NB4 (cell line): ENCODE results near the gene RXRA.
"Not testable (repeated sequence)": the region's sequence is repeated elsewhere in the genome, so short reads cannot be mapped to it uniquely, and the experiment has no call there.

Experiments
- DNase-seq: peaks from one replicate; pipeline ENCODE4 v3.0.0; 2010; ENCODE audit warnings: low read depth
- H3K4me3 ChIP-seq: one replicate; pipeline ENCODE4 v1.5.1; 2011; ENCODE audit warnings: mild to moderate bottlenecking, low read depth, low read length, moderate library complexity
- MYC ChIP-seq: IDR thresholded peaks from 2 replicates; pipeline ENCODE4 v1.6.1; 2011; ENCODE audit warnings: low read depth, low read length
- POLR2A ChIP-seq: IDR thresholded peaks from 2 replicates; pipeline ENCODE4 v1.6.1; 2011; ENCODE audit warnings: mild to moderate bottlenecking; ENCODE audit not compliant: insufficient read length; ENCODE audit errors: extremely low read depth
- TF ChIP-seq, protein P1 (sequence below): IDR thresholded peaks from one replicate; pipeline ENCODE4 v1.5.1; 2012; ENCODE audit warnings: low read depth, low read length
- TF ChIP-seq, protein P2 (sequence below): IDR thresholded peaks from 2 replicates; pipeline ENCODE4 v1.6.1; 2011; ENCODE audit warnings: low read depth, low read length

Gene RXRA

DNA sequence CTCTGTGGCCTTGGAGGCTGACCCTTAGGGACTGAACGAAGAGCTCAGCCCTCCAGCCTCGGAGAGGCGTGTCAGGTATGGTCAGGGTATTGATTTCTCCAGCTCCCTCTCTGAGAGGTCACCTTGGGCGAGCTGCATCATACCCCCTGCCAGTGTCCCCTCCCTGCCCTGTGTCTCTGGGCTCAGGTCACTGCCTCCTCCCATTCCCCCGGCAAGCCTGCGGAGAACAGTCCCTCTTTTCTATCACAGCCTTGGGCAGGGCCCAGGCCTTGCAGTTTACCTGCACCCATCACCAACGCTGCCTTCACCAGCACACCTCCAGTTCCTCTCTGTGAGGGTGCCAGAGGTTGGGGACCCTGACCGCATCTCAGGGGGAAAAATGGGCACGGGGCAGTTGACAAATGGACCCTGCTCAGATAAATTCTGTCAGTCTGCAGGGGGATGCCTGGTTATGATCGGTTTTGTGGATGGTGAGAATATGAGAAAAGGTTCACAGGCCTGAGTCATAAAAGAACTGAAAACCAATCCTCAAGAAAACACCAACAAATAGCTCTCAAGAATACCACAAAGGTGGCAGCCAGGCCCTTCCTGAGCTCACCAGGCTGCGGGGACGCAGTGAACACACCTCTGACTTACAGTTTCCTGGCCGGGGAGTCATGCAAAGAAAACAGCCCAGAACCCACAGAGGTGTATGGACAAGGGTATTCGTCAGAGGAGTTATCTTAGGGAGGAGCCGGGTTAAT lies 24.7 kb upstream of the RXRA start:
- TF ChIP-seq POLR2A: no peak
- no peak overlapping the region for H3K4me3 ChIP-seq
- DNase-seq: no peak

DNA sequence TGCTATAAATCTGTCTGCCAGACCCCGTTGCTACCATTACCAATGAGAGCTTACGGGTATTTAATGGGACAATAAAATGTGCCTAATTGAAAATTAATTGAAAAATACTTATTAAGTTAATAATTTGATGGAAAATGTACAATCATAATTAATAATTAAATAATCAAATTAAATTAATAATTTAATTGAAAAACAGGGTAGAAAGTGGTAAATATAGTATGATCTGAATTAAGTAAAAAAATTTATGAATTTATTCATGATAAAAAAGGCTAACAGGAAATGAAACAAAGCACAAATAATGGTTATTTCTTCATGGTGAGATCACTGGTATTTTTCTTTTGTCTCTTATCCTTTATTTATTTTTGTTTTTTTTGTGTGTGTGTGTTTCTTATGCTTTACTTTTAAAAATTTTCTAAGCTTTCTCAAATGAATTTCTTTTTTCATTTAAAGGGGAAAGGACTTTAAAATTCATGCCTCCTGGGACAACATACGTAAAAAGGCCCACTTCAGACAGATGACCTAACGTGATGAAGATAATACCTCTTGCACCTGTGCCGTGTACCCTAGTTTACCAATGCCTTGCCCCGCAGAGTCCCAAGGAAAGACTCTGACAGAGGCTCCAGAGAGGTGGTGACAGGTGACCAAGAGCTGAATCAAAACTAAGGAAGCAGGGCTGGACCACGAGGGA lies 24.0 kb upstream of the RXRA start:
- no peak for TF ChIP-seq MYC
- TF ChIP-seq, protein P1, sequence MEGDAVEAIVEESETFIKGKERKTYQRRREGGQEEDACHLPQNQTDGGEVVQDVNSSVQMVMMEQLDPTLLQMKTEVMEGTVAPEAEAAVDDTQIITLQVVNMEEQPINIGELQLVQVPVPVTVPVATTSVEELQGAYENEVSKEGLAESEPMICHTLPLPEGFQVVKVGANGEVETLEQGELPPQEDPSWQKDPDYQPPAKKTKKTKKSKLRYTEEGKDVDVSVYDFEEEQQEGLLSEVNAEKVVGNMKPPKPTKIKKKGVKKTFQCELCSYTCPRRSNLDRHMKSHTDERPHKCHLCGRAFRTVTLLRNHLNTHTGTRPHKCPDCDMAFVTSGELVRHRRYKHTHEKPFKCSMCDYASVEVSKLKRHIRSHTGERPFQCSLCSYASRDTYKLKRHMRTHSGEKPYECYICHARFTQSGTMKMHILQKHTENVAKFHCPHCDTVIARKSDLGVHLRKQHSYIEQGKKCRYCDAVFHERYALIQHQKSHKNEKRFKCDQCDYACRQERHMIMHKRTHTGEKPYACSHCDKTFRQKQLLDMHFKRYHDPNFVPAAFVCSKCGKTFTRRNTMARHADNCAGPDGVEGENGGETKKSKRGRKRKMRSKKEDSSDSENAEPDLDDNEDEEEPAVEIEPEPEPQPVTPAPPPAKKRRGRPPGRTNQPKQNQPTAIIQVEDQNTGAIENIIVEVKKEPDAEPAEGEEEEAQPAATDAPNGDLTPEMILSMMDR: no peak
- no peak for TF ChIP-seq POLR2A
- TF ChIP-seq, protein P2, sequence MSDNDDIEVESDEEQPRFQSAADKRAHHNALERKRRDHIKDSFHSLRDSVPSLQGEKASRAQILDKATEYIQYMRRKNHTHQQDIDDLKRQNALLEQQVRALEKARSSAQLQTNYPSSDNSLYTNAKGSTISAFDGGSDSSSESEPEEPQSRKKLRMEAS: no peak
- H3K4me3 ChIP-seq: no peak overlapping the region
- DNase-seq: no peak

DNA sequence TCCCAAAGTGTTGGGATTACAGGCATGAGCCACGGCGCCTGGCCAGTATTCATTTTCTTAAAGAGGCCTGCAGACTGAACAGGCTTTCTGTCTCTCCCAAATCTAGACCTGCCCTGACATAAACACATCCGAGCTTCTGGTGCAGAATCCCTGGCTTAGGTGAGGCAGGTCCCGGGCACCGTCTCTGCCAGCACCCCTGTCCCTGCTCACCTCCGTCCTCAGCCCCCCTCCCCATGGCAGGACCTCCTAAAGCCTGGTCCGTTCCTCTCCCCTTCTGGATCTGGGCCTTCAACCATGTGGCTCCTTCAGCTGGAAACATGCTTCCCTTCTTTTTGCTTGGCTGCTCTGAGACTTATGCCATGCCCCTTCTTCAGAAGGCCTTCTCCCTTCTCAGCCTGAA lies 22.7 kb upstream of the RXRA start:
- H3K4me3 ChIP-seq: no peak overlapping the region
- TF ChIP-seq POLR2A (no peak), MYC (no peak)
- TF ChIP-seq, protein P2: no peak
- TF ChIP-seq, protein P1: no peak
- no peak for DNase-seq

DNA sequence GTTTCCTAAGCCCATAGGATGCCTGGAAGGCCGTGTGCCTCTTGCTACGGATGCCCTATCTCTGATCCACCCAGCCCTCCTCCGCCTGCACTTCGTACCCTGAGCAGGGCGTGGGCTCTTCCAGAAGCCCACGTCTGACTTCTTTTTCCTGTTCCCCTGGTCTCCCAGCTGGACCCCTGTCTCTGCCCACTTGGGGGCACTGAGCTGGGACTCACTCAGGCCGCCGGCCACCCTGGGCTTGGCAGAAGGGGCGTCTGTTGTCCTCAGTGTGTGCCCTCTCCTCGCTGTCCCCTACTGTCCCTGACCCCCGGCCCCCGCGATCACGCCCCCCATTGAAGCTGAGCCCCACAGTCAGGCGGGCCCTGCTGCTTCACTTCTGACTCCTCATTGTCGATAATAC lies 22.0 kb upstream of the RXRA start:
- DNase-seq: no peak
- H3K4me3 ChIP-seq: no peak overlapping the region
- TF ChIP-seq POLR2A (no peak), MYC (no peak)
- TF ChIP-seq, protein P2: no peak
- TF ChIP-seq, protein P1: no peak

DNA sequence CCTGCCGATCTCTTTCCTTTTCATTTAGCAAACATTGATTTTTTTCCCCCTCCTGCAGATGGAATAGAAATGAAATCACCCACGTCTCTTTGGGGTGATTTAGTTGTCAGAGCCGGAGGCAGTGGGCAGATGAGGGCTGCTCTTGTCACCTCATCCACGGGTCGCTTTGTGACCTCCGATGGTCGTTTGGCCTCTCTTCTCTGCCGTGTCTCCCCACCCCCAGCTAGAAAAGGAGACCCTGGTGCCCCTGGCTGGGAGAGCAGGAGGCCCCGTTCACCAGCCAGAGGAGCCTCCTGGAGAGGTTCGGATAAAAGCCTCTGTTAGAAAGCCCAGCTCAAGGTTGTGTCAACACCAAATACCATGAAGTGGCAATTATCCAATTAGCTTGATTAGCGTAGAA lies 21.6 kb upstream of the RXRA start:
- TF ChIP-seq, protein P2: no peak
- TF ChIP-seq, protein P1: no peak
- TF ChIP-seq MYC (no peak), POLR2A (no peak)
- DNase-seq: no peak
- H3K4me3 ChIP-seq: no peak overlapping the region

DNA sequence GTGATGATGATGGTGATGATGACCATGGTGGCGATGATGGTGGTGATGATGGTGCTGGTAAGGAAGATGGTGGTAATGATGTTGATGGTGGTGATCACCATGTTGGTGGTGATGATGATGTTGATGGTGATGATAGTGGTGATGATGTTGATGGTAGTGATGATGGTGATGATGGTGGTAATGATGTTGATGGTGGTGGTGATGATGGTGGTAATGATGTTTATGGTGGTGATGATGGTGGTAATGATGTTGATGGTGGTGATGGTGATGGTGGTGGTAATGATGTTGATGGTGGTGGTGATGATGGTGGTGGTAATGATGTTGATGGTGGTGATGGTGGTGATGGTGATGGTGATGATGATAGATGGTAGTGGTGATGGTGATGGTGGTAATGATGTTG lies 20.7 kb upstream of the RXRA start:
- TF ChIP-seq, protein P2: no peak
- TF ChIP-seq POLR2A (no peak), MYC (no peak)
- TF ChIP-seq, protein P1: no peak
- DNase-seq: no peak

DNA sequence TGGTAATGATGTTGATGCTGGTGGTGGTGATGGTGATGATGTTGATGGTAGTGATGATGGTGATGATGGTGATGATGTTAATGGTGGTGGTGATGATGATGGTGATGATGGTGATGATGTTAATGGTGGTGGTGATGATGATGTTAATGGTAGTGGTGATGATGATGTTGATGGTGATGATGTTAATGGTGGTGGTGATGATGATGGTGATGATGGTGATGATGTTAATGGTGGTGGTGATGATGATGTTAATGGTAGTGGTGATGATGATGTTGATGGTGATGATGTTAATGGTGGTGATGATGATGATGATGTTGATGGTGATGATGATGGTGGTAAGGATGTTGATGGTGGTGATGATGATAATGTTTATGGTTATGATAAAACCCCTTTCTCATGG lies 20.2 kb upstream of the RXRA start:
- not testable (repeated sequence) for H3K4me3 ChIP-seq, DNase-seq

More for the DNA sequence above, 20.7 kb upstream of the RXRA start:
- no peak overlapping the region for H3K4me3 ChIP-seq
